PC-3 (cell line): Measurements from ENCODE around the gene PCBP2. TPM values are rescaled to one million over a fixed set of nuclear protein-coding genes. Genes with fewer than 3 reads are reported as not detected.

ENCODE experiments used
- ATAC-seq: fragments of 200-7000 bp; cut with Tn5 transposase; 2 replicates; pipeline ENCODE4 v1.9.1; 2020; ENCODE audit warnings: mild to moderate bottlenecking, moderate library complexity
- BruUV-seq: library from RNA; stranded (reverse); fragments of 400-500 nt; replicated peaks from 2 replicates; lab custom pipeline; 2021; lab: Mats Ljungman, UMichigan
- CTCF ChIA-PET: fragments of 300-600 bp; sonication (Branson Sonifier 250); formaldehyde crosslinking; loops from one replicate; lab custom pipeline; 2022; ENCODE audit warnings: antibody characterized with exemption; lab: Charles Lee
- POLR2A ChIA-PET: fragments of 300-600 bp; sonication (Branson Sonifier 250); formaldehyde crosslinking; loops from one replicate; lab custom pipeline; 2022; ENCODE audit warnings: antibody characterized with exemption; ENCODE audit not compliant: unreplicated experiment; lab: Charles Lee
- DNase-seq: peaks from one replicate; pipeline ENCODE4 v3.0.0-alpha.2; 2015
- H2AFZ ChIP-seq: fragments of 300-600 bp; sonication (generic); 2 replicates; pipeline ENCODE4 v1.6.0; 2016; ENCODE audit warnings: antibody characterized with exemption, low read length
- H3F3A ChIP-seq: fragments of 300-600 bp; sonication (generic); one replicate; pipeline ENCODE4 v1.6.0; 2017; ENCODE audit warnings: antibody characterized with exemption, low read length, control low read depth, mild to moderate bottlenecking; ENCODE audit not compliant: unreplicated experiment
- H3K27ac ChIP-seq: fragments of 300-600 bp; sonication (generic); 2 replicates; pipeline ENCODE4 v1.5.1; 2016; ENCODE audit warnings: mild to moderate bottlenecking, low read length
- H3K27me3 ChIP-seq: fragments of 300-600 bp; sonication (generic); 2 replicates; pipeline ENCODE4 v1.6.1; 2016; ENCODE audit warnings: low read length, mixed read lengths
- H3K36me3 ChIP-seq: fragments of 300-600 bp; sonication (generic); 2 replicates; pipeline ENCODE4 v1.6.1; 2016; ENCODE audit warnings: low read depth, mixed run types, low read length, mixed read lengths
- H3K4me1 ChIP-seq: fragments of 300-600 bp; sonication (generic); 2 replicates; pipeline ENCODE4 v1.5.1; 2016; ENCODE audit warnings: low read length; ENCODE audit not compliant: insufficient read depth
- H3K4me2 ChIP-seq: fragments of 300-600 bp; sonication (generic); 2 replicates; pipeline ENCODE4 v1.6.0; 2016; ENCODE audit warnings: low read length
- H3K4me3 ChIP-seq: fragments of 300-600 bp; sonication (generic); 2 replicates; pipeline ENCODE4 v1.5.1; 2016; ENCODE audit warnings: mild to moderate bottlenecking, low read length, mixed read lengths
- H3K79me2 ChIP-seq: fragments of 300-600 bp; sonication (generic); 2 replicates; pipeline ENCODE4 v1.6.1; 2017; ENCODE audit warnings: low read length, mixed read lengths
- H3K9ac ChIP-seq: fragments of 300-600 bp; sonication (generic); 2 replicates; pipeline ENCODE4 v1.6.0; 2016; ENCODE audit warnings: mild to moderate bottlenecking, low read length
- H3K9me2 ChIP-seq: fragments of 300-600 bp; sonication (generic); replicated peaks from 2 replicates; pipeline ENCODE4 v1.6.1; 2016; ENCODE audit warnings: mixed run types, low read length, mixed read lengths
- H3K9me3 ChIP-seq: fragments of 300-600 bp; sonication (generic); 2 replicates; pipeline ENCODE4 v1.6.1; 2016; ENCODE audit warnings: low read length, mixed read lengths
- H4K20me1 ChIP-seq: fragments of 300-600 bp; sonication (generic); 2 replicates; pipeline ENCODE4 v1.6.1; 2016; ENCODE audit warnings: low read length, mixed read lengths
- CTCF ChIP-seq: fragments of 300-600 bp; sonication (generic); conservative IDR thresholded peaks from 2 replicates; pipeline ENCODE4 v1.5.1; 2017; ENCODE audit warnings: antibody characterized with exemption, low read depth, mild to moderate bottlenecking, low read length
- EZH2 ChIP-seq: fragments of 300-600 bp; sonication (generic); IDR thresholded peaks from one replicate; pipeline ENCODE4 v1.6.1; 2017; ENCODE audit warnings: antibody characterized with exemption, mild to moderate bottlenecking, low read length; ENCODE audit not compliant: unreplicated experiment
- EZH2phosphoT487 ChIP-seq: fragments of 300-600 bp; sonication (generic); IDR thresholded peaks from 2 replicates; pipeline ENCODE4 v1.6.1; 2018; ENCODE audit warnings: mild to moderate bottlenecking, antibody characterized with exemption, low read length, borderline replicate concordance
- intact Hi-C: fragments of 100-400 bp; cut with micrococcal nuclease; formaldehyde crosslinking; loops from 2 replicates; pipeline ENCODE4 v1.9.0; 2023
- total RNA-seq: library from RNA; depleted of rRNA; stranded (reverse); fragments of >200 nt; gene quantifications from 2 replicates; pipeline ENCODE4 v1.2.3, GENCODE V29; 2014

Gene PCBP2
- total RNA-seq, 1 experiment from 2014 or later = 204 TPM

GRCh38 chr12:53472056-53472582 lies 20.2 kb downstream of the PCBP2 start:
- Histone ChIP-seq H3K4me3 (no peak overlapping the region), H3K9me3 (no peaks in the 10 kb centered on the region), H3K79me2 (peaks cover 62% of the 10 kb centered on the region), H2AFZ (no peak overlapping the region), H3K9ac (no peak overlapping the region), H4K20me1 (peaks cover 64% of the 10 kb centered on the region), H3K9me2 (no peaks in the 10 kb centered on the region), H3K4me1 (no peaks in the 10 kb centered on the region), H3K36me3 (peaks cover 92% of the 10 kb centered on the region), H3F3A (peaks cover 9% of the 10 kb centered on the region), H3K27ac (no peak overlapping the region), H3K27me3 (no peaks in the 10 kb centered on the region), H3K4me2 (no peak overlapping the region)
- ChIA-PET CTCF (no interaction called here), POLR2A (no interaction called here)
- BruUV-seq = no TSS peak
- TF ChIP-seq EZH2 = no peak
- TF ChIP-seq CTCF = no peak
- no peak for TF ChIP-seq EZH2phosphoT487
- DNase-seq (no peak), ATAC-seq (0 out of 2 replicates have a peak, but pooled peaks have one; percentile 10)
- intact Hi-C loops = no loop called here

GRCh38 chr12:53474077-53474476 lies 22.2 kb downstream of the PCBP2 start:
- intact Hi-C loops = no loop called here
- H3K27me3 ChIP-seq = no peaks in the 10 kb centered on the region
- no TSS peak for BruUV-seq
- no peak overlapping the region for H3K4me2 ChIP-seq
- H3K27ac ChIP-seq = no peak overlapping the region
- DNase-seq (no peak), ATAC-seq (no peak)
- no peaks in the 10 kb centered on the region for H3K9me2 ChIP-seq
- H3F3A ChIP-seq = peaks cover 18% of the 10 kb centered on the region
- peaks cover 52% of the 10 kb centered on the region for H3K79me2 ChIP-seq
- peaks cover 64% of the 10 kb centered on the region for H4K20me1 ChIP-seq
- no peak overlapping the region for H2AFZ ChIP-seq
- H3K36me3 ChIP-seq = peaks cover 90% of the 10 kb centered on the region
- ChIA-PET POLR2A (no interaction called here), CTCF (no interaction called here)
- no peaks in the 10 kb centered on the region for H3K9me3 ChIP-seq
- no peaks in the 10 kb centered on the region for H3K4me1 ChIP-seq
- no peak overlapping the region for H3K9ac ChIP-seq
- H3K4me3 ChIP-seq = no peak overlapping the region
- no peak for TF ChIP-seq EZH2
- no peak for TF ChIP-seq EZH2phosphoT487
- no peak for TF ChIP-seq CTCF

- Histone ChIP-seq H3K9me2 (no peaks in the 10 kb centered on the region), H3K4me2 (no peak overlapping the region), H3K27ac (no peak overlapping the region), H4K20me1 (peaks cover 70% of the 10 kb centered on the region), H3K79me2 (peaks cover 50% of the 10 kb centered on the region), H3K9me3 (no peaks in the 10 kb centered on the region), H3K9ac (no peak overlapping the region), H3F3A (peaks cover 18% of the 10 kb centered on the region), H3K4me3 (no peak overlapping the region), H3K27me3 (no peaks in the 10 kb centered on the region), H3K36me3 (peaks cover 90% of the 10 kb centered on the region), H2AFZ (no peak overlapping the region), H3K4me1 (no peaks in the 10 kb centered on the region)
- no peak for TF ChIP-seq EZH2phosphoT487
- TF ChIP-seq EZH2 = no peak
- TF ChIP-seq CTCF = no peak
- intact Hi-C loops = no loop called here
- no peak for DNase-seq
- no peak for ATAC-seq
- BruUV-seq = no TSS peak
- ChIA-PET POLR2A (no interaction called here), CTCF (no interaction called here)
Measured at GRCh38 chr12:53474819-53475218, 22.9 kb downstream of the PCBP2 start.
